SH-SY5Y (cell line): ENCODE results near the gene ITCH.

Experiments used
- GATA2 ChIP-seq: IDR thresholded peaks from 2 replicates; pipeline ENCODE4 v1.6.1; 2011; ENCODE audit warnings: mild to moderate bottlenecking, low read depth, low read length
- GATA3 ChIP-seq: IDR thresholded peaks from 2 replicates; pipeline ENCODE4 v1.6.1; 2011; ENCODE audit warnings: low read depth, mild to moderate bottlenecking, low read length, moderate library complexity

DNA sequence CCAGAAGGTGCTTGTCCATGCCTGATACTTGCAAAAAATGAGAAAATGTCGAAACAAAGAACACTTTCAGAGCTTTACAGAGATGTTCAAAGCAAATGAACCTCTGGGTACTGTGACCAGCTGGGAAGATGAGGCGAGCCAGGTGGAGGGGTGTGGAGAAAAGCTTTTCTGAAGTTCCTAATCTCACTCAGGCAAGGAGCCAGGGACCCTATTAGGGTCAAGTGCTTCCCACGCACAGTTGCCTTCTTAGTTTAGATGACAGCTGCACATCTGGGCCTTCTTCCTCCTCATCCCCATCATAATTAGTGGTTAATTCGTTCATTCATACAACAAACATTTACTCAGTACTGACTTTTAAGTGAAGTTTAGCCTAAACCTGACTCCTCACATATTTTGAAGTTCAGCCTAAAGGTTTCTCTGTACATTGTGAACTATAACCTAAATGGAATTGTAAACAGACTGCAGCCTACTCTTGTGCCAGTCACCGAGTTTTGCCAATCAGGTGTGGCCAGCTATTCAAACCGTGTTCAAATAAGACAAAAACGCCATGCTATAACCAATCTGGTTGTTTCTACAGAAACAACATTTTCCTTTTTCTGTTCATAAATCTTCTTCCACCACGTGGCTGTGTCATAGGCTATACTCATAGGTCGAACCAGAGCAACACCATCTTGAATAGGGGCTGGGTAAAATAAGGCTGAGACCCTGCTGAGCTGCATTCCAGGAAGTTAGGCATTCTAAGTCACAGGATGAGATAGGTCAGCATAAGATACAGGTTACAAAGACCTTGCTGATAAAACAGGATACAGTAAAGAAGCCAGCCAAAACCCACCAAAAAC is 40.6 kb upstream of the ITCH start:
- TF ChIP-seq GATA2 (no peak), GATA3 (no peak)
